ENCODE data around the gene KCTD15.

Gene KCTD15

DNA sequence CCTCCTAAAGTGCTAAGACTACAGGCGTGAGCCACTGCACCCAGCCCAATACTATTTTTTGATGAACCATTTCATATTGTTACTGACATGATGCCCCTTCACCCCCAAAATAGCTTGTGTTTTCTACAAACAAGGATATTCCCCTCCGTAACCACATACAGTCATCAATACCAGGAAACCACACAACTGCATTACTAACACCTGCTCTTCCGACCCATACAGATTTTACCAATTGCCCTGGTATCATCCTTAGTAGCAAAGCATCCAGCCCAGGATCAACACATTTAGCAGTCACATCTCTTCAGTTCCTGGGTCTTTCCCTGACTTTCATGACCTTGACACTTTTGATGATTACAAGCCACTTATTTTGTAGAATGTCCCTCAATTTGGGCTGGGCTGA, 33.6 kb downstream of the KCTD15 start:
- H3K4me3 ChIP-seq (ENCODE audit: low read length), result no peak overlapping the region
- DNase-seq (ENCODE audit: low read depth, low spot score), result no peak

- DNase-seq (ENCODE audit: low read depth, low spot score), result no peak
- H3K4me3 ChIP-seq (ENCODE audit: low read length), result no peak overlapping the region
These were observed 35.2 kb downstream of the KCTD15 start for GRCh38 chr19:33831825-33832224.

- no peak overlapping the region for H3K4me3 ChIP-seq (ENCODE audit: low read length)
- no peak for DNase-seq (ENCODE audit: low read depth, low spot score)
These were observed 36.0 kb downstream of the KCTD15 start for GRCh38 chr19:33832633-33833032.

- DNase-seq (ENCODE audit: low read depth, low spot score), result no peak
These were observed 43.7 kb downstream of the KCTD15 start for GRCh38 chr19:33840382-33840781.

DNA sequence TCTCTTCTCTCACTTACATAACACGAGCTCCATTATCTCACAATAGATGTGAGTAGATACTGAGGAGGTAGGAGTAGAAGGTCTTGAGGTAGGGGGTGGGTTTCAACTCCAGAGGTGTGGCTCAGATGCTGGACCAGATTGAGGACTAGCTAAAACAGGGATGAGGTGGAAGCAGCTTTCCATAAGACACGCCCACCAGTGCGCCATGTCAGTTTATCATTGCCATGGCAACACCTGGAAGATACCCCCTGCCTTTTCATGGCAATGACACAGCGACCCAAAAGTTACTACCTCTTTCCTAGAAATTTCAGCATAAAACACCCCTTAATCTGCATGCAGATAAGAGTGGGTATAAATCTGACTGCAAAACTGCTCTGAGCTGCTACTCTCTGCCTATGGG, 44.1 kb downstream of the KCTD15 start:
- DNase-seq (ENCODE audit: low read depth, low spot score), result no peak
- H3K4me3 ChIP-seq (ENCODE audit: low read length), result no peak overlapping the region

More at GRCh38 chr19:33840382-33840781, 43.7 kb downstream of the KCTD15 start:
- H3K4me3 ChIP-seq (ENCODE audit: low read length), result no peak overlapping the region

- DNase-seq (ENCODE audit: low read depth, low spot score), result no peak
- no peak overlapping the region for H3K4me3 ChIP-seq (ENCODE audit: low read length)
These were observed 45.0 kb downstream of the KCTD15 start for GRCh38 chr19:33841685-33842084.

DNA sequence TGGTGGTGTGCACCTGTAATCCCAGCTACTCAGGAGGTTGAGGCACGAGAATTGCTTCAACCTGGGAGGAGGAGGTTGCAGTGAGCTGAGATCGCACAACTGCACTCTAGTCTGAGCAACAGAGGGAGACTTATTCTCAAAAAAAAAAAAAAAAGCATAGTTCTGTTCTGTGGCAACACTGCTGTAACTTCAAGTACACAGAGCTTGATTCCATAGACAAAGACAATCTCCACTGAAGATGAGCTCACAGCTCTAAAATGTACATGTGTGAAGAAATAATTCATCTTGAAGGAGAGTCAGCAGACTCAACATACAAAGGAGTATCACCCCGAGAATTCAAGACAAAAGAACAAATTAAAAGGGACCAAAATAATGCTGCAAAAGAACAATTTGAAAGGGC, 47.8 kb downstream of the KCTD15 start:
- no peak overlapping the region for H3K4me3 ChIP-seq (ENCODE audit: low read length)
- DNase-seq (ENCODE audit: low read depth, low spot score), result no peak

DNA sequence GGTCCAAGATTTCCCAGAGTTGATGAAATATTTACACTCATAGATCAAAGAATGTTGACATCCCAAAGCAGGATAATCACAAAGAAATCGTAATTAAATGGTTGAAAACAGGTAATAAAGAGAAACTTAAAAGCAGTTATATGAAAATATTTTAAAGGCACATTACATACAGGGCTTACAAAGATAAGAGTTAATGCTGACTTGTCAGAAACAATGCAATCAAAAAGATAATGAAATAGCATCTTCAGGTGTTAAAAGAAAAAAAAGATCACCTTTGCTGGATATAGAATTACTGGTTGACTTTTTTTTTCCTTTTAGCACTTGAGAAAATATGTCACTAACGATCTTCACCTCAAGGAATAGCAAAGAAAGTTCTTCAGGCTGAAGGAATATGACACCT, 48.8 kb downstream of the KCTD15 start:
- no peak overlapping the region for H3K4me3 ChIP-seq (ENCODE audit: low read length)
- DNase-seq (ENCODE audit: low read depth, low spot score), result no peak

DNA sequence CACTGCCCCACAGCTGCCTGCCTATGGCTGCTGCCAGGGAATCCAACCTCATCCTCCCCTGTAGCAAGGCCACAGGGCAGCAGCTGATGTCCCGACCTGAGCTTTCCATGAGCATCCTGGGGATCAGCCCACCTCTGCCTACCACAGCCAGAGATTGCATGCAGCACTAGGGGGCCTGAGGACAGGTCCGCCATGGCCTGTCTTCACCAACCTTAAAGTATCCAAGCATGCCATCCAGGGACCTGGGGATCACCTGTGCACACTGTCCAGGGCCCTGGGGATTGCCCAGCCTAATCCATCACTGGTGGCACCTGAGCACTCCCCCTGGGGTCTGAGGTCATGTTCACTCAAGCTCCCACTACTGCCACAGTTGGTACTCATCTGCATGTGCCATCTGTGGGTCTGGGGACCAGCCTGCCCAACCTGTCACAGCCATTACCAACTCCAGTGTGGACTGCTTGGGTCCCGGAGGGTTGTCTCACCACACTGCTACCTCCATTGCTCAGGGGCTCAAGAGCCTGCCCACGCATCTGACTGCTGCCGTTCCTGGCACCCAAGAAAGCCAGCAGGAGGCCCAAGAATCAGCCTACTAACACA, 53.0 kb downstream of the KCTD15 start:
- H3K4me3 ChIP-seq (ENCODE audit: low read length), result no peak overlapping the region
- DNase-seq (ENCODE audit: low read depth, low spot score), result no peak

GRCh38 chr19:33859016-33859415, 62.3 kb downstream of the KCTD15 start:
- no peak overlapping the region for H3K4me3 ChIP-seq (ENCODE audit: low read length)
- no peak for DNase-seq (ENCODE audit: low read depth, low spot score)

- H3K4me3 ChIP-seq (ENCODE audit: low read length), result no peak overlapping the region
- no peak for DNase-seq (ENCODE audit: low read depth, low spot score)
These were observed 63.8 kb downstream of the KCTD15 start for GRCh38 chr19:33860312-33861090.

DNA sequence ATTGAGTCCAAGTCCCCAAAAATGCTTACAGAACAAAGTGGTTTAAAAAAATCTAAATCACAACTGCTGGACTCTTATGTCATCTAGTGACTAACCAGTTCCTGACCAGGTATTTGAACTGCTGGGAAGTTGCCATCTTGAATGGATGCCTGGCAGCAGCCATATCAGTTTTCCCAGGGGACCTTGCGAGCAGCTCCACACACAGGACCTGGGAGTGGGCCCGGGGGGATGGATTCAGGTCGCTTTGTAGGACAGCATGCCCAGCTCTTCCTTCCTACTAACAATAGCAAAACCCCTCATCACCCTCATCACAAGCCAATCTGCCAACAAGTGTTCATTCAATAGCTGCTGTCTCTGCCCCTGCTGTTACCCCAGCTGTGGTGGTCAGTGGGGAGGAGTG, 65.3 kb downstream of the KCTD15 start:
- no peak for DNase-seq (ENCODE audit: low read depth, low spot score)
- H3K4me3 ChIP-seq (ENCODE audit: low read length), result no peak overlapping the region

DNA sequence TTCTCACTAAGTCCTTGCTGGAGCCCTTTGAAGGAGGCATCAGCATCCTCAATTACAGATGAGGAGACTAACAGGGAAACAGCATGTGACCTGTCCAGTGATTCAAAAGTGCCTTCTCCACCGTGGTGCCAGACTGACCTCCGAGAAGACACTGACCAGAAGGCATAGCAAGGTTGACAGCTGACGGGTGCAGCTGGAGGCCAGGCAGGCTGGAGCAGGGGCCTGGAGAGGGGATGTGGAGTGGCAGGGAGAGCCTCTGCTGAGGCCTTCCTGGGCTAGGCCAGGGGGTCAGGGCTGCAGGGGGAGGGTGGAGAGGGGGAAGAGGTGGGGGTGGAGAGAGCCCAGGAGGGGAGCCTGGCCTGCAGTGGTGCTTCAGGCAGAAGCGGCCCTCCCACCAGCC, 66.3 kb downstream of the KCTD15 start:
- no peak overlapping the region for H3K4me3 ChIP-seq (ENCODE audit: low read length)
- DNase-seq (ENCODE audit: low read depth, low spot score), result no peak

DNA sequence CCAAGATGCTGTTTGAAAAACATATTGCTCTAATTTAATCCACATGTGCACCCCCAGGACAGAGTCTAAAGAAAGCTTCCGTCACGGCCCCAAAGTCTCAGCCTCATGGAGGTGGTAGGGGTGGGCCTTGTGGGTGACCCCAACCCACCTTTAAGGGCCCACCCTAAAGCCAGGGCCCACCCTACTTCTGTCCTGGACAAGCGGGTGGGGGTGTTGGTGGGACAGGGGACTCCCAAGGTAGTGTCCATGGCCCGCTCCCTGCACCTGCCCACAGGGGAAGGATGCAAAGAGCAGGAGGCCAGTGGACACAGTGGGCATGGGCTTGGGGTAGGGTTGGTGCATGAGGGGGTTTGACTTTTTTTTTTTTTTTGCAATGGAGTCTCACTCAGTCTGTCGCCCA, 66.8 kb downstream of the KCTD15 start:
- DNase-seq (ENCODE audit: low read depth, low spot score), result no peak

GRCh38 chr19:33864311-33864850, 67.7 kb downstream of the KCTD15 start:
- DNase-seq (ENCODE audit: low read depth, low spot score), result no peak

More for the DNA sequence above, 66.8 kb downstream of the KCTD15 start:
- no peak overlapping the region for H3K4me3 ChIP-seq (ENCODE audit: low read length)

GRCh38 chr19:33865306-33865705, 68.6 kb downstream of the KCTD15 start:
- H3K4me3 ChIP-seq (ENCODE audit: low read length), result no peak overlapping the region
- DNase-seq (ENCODE audit: low read depth, low spot score), result no peak

More at GRCh38 chr19:33864311-33864850, 67.7 kb downstream of the KCTD15 start:
- no peak overlapping the region for H3K4me3 ChIP-seq (ENCODE audit: low read length)
